Hematopoietic multipotent progenitor cell treated with erythropoietin and hydrocortisone succinate and interleukin-3 and kit ligand, for 17 days (in vitro differentiated cells): ENCODE measurements around the gene ARRDC1.
"Not testable (repeated sequence)": the region's sequence is repeated elsewhere in the genome, so short reads cannot be mapped to it uniquely, and the experiment has no call there.

Experiments used
- DNase-seq: peaks from one replicate; pipeline ENCODE4 v3.0.0-alpha.2; 2015; ENCODE audit warnings: low spot score

Gene ARRDC1

DNA sequence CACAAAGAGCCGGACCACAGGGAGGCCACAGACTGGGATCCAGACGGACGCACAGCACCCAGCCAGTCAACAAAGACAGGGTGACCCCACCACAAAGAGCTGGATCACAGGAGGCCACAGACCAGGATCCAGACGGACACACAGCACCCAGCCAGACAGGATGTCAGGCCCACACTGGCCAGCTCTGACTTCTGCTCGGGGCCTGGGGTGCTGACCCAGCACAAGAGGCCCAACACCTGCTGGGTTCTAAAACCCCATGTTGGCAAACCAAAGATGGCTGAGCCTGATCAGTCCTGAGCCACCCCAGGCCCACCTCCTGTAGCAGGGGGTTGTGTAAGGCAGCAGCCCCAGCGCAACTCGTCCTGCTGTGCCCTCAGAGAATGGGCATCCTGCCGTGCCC is 21.5 kb upstream of the ARRDC1 start:
- DNase-seq, result no peak

DNA sequence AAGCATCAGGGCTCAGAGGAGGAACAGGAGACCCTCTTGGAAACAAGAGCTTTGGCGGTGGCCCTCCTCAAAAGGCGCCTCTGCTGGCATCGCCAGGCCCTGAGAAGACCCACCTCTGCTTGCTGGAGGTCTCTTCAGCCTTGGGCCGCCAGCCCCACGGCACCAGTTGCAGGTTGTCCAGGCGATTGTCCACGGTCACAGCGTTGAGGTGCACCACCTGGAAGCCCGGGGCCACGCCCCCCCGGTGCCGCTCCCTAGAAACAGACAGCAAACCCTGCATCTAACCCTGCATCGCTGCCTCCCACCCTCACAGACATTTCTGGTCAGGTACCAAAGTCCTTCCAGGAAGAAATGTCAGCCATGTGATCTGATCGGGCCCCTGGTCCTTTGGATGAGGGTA is 18.6 kb upstream of the ARRDC1 start:
- no peak for DNase-seq

DNA sequence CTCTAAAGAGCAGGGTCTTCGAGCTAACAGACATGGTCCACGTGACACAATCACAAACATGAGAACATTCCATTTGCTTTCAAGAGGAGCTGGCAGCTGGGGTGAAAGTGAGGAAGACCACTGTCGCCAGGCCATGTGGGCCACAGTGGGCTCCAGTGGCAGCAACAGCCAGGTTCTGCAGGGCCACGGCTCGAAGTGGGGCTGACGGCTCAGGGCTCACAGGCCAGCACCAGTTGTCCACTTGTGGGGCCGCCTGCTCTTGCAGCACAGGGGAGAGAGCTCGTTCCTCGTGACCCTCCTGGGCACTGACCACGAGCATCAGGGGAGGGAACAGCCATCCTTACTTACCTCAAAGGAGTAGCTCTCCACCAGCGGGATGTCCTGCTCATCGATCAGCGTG is 17.2 kb upstream of the ARRDC1 start:
- no peak for DNase-seq

DNA sequence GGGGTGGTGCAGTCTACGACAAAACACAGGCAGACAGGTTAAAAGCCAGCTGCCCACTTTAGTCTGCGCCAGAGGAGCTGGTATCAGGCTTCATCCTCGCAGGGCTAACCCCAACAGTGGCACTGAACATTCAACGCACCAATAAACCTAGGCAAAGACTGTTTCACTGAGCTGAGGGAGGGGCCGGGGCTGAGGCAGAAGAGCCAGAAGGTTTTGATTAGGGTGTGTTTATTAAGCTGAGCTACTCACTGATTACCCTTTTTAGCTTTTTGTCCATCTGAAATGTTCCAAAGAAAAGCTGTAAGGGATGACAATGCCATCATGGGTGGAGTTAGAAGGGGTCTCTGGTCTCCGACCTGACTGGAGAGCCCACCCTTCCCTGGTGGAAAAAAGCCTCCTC is 16.6 kb upstream of the ARRDC1 start:
- DNase-seq, result no peak

DNA sequence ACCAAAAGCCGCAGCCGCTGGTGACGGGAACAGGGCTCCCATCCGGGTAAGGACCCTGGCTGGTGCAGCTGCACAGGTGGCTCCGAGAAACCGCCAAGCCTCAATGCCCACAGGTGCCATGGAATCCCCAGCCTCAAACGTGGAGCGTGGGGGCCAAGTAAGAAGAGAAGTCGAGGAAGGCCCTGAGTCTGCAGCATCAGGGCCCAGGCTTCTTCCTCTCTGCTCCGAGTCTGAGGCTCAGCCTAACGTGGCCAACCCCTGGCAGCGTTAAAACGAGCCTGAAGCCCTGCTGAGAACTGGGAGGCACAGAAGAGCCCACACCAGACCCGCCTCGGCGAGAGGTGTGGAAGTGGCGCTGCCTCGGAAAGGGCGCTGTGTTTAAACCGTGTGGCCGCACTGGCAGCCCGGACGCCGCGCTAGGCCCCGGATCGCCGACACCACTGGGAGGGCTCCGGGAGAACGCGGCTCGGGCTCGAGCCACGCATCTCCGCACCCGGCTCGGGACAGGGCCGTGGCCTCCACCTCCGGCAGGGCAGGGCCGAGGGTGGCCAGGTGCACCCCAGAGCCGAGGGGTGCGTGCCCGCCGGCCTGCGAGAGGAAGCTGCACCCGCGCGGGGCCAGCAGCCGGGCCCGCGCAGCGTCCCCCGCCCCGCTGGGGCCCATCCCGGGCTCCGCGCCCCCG is 15.9 kb upstream of the ARRDC1 start:
- DNase-seq, result no peak

DNA sequence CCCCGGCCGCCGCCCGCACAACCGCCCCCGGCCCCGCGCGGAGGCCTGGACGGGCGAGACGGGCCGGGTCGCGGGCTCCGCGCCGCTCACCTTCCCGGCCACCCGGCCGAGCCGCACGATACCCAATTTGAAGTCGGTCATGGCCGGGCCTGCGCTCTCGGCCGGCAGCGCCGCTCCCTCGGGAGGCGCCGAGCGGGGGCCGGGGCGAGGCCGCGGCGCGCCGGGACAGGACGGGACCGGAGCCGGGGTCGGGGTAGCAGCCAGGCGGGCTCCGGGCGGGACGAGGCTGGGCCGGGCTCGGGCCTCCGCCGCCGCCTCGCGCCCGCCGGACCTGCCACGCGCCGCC is 15.4 kb upstream of the ARRDC1 start:
- no peak for DNase-seq

DNA sequence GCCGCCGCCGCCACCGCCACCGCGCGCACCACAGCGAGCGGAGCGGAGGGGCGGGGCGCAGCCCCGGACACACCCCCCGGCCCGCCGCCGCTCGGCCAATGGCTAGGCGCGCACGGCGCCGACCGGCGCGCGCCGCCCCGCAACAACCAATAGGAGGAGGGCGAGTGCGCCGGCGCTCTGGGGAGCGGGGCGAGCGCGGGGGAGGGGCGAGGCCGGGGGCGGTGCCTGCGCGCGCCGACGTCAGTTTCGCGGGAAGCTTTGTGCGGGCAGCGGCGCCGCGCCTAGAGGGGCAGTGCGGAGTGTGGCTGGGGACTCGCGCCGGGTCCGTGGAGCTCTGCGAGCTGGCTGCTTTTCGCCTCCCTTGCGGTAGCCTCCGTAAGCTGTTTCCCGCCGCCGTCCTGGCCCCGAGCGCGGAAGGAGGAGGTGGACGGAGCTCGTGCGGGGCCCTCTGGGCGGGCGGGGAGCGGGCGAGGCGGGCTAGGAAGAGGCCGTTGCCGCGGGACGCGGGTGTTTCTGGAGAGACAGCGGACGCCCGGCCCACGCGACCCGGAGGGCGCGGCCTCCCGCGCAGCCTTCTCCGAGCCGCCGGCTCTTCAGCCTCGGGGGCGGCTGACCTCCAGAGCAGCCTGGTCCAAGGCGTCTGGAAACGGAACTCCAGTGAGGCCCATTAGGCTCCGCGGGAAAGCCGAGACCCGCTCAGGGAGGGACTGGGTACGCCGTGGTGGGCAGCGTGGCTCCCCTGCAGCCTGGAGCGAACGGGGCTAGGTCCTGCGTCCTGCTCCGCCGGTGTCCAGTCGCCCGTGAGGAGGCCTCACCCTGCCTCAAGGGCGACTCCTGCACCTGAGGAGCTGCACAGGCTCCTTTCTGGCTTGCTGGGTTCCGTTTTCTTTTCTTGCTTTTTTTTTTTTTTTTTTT is 14.8 kb upstream of the ARRDC1 start, which contains the start of gene ZMYND19:
Gene ZMYND19 (minus strand): TSS at position 44 of the 915 bp plus-strand sequence. CDS start 249 bp downstream, outside the sequence.
- DNase-seq, result peak; percentile 92

DNA sequence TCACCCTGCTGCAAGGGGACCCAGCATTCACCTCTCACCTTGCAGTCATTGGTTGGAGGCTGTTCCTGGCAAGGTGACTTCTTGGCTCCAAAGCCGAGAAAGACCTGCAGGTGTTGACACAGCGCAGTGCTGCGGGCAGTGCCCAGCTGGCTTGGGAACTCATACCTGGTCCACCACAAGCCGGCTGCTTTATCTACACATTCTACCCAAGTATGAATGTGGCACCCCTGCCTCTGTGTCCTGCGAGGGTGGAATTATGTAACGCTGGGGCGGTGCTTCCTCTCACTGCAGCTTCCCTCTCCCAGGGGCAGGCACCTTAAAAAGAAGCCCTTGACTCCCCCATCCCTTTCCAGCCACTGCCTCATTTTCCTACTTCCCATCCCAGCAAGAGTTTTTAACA is 12.7 kb upstream of the ARRDC1 start:
- DNase-seq, result no peak

DNA sequence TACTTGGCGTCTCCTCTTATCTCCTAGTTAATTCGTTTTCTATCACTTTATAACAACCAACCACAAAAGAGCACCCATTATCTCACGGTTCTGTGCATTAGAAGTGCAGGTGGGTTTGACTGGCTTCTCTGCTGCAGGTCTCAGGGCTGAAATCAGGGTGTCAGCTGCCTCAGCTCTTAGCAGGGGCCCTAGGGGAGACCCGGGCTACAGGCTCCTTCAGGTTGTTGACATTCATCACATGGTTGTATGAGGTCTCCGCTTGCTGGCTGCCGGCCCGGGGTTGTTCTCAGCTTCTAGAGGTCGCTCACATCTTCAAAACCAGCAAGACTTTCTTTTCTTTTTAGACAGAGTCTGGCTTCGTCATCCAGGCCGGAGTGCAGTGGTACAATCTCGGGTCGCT is 12.3 kb upstream of the ARRDC1 start:
- DNase-seq, result no peak

DNA sequence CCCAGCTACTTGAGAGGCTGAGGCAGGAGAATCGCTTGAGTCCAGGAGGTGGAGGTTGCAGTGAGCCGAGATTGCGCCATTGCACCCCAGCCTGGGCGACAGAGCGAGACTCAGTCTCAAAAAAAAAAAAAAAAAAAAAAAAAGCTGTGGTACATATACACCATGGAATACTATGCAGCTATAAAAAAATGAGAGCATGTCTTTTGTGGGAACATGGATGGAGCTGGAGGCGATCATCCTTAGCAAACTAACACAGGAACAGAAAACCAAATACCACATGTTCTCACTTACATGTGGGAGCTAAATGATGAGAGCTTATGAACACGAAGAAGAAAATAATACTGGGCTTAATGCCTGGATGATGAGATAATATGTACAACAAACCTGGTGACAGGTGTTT is 8.9 kb upstream of the ARRDC1 start:
- DNase-seq, result not testable (repeated sequence)

DNA sequence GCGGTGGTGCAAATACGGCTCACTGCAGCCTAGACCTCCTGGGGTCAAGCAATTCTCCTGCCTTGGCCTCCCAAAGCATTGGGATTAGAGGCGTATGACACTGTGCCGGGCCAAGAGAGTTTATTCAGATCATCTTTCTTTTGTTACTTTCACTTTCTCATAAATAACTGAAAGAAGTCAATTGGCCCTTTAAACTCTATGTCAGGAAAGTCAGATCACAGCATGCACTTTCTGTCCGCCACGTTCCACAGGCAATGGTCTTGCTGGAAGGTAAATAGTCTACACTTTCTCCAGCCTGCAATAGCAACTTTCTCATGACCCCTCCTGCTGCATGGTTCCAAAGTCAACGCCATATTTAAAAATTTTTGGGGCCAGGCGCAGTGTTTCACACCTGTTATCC is 6.5 kb upstream of the ARRDC1 start:
- no peak for DNase-seq

DNA sequence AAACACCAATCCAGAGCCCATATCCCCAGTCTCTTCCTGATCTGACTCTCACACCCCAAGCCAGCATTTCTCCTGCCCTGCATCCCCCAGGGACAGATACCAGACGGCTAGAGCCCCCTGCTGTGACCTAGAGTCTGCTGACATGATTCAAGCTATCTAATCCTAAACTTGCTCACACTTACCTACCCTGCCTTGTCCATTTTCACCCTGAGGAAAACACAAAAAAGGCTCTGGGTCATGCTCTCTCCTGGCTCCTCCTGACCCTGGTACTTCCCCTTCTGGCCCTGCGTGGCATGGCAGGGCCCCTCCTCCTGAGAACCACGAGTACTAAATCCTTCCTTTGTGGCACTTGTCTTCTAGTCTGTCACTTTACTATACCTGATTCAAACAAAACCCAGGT is 2.8 kb upstream of the ARRDC1 start:
- DNase-seq, result no peak

DNA sequence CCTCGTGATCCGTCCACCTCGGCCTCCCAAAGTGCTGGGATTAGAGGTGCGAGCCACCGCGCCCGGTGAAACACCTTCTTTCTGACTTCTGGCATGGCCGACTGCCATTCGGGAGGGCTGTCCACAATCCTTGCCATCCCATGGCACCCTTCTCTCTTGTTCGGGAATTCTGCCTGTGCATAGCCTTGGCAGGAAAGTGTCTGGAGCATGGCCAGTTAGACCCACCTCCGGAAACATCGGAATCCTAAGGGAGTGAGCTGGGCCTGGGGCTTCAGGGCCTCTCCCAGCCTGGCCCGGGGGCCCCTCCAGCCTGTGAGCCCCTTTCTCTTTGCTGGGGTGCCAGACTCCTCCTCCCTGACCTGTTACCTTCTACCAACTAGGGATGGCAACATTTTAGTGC is 1.6 kb upstream of the ARRDC1 start:
- no peak for DNase-seq

DNA sequence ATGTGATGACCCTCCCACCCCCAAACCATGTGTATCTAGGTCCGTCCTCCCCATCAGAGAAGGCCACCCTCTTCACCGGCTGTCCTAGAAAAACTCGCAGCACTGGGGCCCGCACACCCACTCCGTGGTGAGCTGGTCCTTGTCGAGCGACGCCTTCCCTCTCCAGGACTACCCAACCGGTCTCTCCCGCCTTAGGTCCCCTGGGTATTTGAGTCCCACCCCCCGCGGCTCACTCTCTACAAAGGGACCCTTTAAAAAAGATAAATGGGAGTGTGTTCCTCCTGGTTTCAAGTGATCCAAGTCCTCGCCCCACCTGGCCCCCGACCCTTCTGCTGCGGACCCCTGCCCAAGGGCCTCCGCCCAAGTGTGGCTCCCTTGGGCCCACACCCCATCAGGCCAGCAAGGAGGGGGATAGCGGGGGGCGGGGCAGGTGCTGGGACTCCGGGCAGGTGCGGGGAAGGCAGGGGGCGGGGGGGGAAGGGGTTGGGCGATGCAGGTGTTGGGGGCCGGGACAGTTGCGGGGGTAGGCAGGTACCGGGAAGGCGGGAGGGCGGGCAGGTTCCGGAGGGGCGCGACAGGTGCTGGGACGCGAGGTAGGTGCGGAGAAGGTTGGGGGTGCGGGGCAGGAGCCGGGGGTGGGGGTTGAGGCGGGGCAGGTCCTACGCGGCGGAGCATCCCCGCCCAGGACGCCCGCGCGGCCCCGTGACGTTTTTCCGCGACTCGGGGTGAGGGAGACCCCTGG is 970 bp upstream of the ARRDC1 start:
- DNase-seq, result no peak

DNA sequence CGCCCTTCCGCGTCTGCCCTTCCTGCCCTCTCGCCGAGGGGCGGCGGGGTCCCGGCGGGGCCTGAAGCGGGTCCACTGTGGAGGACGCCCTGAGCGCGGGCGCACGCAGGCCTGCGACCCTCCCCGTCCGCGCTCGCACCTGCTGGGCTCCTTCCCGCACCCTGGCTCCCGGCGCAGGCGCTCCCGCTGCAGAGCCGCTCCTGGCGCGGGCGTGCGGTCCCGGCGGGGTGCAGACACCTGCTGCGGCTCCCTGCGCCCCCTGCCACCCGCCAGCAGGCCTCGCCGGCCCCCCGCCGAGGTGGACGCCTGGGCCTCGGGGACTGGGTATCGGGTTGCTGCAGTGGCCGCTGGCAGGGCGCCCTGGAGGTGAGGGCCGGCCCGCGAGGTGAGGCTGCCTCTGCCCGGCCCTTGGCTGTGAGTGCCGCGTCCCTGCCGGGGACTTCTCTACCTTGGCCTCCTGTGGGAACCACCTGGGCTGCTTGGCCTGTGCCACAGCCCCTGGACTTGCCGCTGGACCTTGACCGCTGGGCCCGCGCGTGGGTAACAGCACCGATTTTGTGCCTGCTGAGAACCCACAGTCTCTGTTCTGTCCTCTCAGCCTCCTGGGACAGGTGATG is 627 bp downstream of the ARRDC1 start:
- no peak for DNase-seq

DNA sequence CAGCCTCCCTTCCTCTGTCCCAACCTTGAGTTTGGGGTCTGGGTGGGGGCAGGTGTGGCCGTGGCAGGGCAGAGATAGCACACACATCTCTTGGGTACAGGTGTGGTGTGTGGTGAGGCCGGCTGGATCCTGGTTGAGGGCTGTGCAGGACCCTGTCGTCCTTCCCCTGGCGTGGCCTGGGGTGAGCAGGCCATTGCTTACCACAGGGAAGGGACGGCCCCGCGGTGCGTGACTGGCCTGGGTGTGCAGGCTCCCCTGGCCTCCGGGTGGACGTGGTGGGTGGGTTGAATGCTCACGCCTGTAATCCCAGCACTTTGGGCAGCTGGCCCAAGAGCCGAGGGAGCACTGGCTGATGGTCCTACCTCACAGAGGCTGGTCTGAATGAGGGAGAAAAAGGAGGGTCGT is 1.2 kb downstream of the ARRDC1 start:
- DNase-seq, result no peak

DNA sequence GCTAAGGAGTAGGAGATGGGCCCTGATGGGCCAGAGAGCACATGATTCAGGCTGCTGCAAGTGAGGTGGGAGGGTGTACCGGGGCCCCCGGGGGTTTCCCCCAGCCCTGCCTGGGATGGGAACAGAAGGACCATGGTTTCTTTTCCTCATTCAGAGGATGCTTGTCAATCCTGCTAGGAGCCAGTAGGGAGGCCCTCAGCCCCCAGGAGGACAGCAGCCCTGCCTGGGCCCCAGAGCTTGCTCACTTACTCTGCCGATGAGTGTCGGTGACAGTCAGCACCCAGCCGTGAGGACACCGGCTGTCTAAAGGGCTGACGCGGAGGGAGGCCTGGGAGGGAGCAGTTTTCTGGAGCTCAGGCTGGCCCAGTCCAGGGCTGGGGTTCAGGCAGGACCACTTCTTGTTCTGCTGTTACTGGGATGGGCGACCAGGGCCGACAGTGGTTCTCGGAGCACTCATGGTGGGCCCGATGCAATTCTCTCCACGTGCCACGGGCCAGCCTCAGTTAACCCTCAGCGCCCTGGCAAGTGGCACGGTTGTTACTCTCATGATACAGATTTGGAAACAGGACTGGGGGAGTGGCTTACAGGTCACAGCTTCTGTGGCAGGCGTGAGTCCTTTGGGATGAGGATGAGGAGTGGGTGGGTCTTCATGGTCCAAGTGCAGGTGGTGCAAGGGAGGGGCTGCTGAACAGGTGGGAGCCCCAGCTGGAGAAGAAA is 1.8 kb downstream of the ARRDC1 start:
- no peak for DNase-seq

DNA sequence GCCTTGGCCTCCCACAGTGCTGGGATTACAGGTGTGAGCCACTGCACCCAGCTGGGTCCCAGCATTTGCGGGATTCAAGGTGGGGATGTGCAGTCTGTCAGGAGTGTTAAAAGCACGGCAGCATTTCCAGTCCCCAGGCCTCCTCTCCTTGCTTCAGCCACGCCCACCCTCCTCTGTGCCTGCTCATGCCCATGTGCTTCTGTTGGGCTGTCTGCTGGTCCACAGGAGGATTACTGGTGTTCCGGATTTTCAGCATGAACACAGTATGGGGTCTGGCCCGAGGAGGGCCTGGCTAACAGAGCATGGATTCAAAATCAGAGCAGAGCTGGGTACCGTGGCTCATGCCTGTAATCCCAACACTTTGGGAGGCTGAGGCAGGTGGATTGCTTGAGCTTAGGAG is 5.5 kb downstream of the ARRDC1 start:
- no peak for DNase-seq

DNA sequence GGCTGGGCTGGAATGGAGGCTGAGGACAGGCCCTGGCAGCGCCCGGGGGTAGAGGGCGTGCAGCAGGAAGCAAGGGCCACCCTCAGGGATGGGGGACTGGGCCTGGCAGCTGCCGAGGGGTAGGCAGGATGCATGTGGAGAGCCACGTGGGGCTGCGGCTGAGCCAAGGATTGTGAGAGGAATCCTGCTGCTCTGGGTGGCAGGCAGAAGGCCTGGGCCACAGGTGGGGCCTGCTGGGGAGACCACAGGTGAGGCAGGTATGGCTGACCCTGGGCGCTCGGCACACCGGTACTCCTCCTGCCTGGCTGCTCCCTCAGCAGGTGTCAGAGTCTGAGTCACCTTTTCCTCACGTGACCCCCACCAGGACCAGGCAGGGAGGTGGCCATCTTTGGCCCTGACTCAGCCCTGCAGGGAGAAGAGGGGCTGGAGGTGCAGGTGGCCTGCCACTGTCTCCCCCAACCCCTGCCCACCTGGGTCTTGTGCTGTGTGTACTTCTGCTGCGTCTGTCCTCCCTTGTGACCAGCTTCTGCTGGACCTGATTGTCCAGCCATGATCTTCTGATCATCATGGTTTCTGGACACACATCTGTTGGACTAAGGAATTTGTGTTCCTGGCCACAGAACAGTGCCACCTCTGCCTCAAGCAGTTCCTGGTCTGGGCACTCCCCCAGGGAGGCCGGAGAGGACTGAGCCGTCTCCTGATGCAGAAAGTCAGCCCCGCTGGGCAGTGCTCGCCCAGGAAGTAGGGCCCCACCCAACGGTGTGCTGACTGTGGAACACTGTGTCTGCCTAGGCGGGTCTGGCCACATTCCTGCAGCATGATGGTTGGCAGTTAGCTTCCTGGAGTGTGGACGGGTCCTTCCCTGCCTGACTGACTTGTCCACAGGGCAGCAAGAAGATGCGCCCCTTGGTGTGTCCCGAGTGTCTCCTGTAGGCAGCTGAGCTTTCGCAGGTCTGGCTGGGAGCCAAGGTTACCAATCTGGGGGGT is 6.4 kb downstream of the ARRDC1 start:
- no peak for DNase-seq

DNA sequence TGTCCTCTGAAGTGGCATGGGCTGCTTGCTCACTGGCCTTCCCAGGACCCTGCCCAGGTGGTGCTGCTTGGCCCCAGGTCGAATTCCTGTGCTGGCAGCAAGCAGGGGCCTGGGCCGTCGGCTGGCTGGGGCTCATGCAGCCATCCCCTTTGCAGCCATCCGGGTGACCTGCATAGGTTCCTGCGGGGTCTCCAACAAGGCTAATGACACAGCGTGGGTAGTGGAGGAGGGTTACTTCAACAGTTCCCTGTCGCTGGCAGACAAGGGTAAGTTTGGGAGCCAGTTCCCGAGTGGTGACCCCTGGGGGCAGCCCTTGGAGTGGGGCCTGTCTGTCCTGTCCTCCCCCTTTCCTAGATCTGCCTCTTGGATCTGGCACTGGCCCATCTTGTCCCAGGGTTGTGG is 7.3 kb downstream of the ARRDC1 start:
- DNase-seq, result no peak

DNA sequence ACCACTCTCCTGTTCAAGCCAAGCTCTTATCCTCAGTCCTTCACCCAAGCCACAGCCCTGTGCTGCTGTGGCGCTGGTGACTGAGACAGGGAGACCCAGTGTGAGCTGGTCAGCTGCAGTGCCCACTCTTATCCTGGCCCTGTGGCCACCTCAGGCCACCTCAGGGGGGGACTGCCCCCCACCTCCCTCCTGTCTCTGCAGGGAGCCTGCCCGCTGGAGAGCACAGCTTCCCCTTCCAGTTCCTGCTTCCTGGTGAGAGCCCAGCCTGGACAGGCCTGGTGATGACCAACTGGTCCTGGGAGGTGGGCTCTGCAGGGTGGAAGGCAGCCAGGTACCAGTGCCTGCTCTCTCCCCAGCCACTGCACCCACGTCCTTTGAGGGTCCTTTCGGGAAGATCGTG is 7.8 kb downstream of the ARRDC1 start:
- no peak for DNase-seq
